SU-DHL-6 (cell line): ENCODE data around the gene SYT13.

ENCODE experiments used
- H2AFZ ChIP-seq: fragments of 200-600 bp; sonication (generic); 2 replicates; pipeline ENCODE4 v1.6.1; 2014; ENCODE audit warnings: low read depth, mild to moderate bottlenecking, moderate library complexity, mixed read lengths, antibody characterized with exemption, low read length; ENCODE audit not compliant: severe bottlenecking
- H3F3A ChIP-seq: fragments of 200-600 bp; shearing (Covaris generic); 2 replicates; pipeline ENCODE4 v1.6.0; 2016; ENCODE audit warnings: antibody characterized with exemption, mild to moderate bottlenecking; ENCODE audit not compliant: insufficient read depth
- H3K27ac ChIP-seq: fragments of 200-600 bp; sonication (generic); 2 replicates; pipeline ENCODE4 v1.5.1; 2016; ENCODE audit warnings: low read depth, mild to moderate bottlenecking, low read length, moderate library complexity, mixed read lengths
- H3K27me3 ChIP-seq: fragments of 200-600 bp; sonication (generic), shearing (Covaris generic); 2 replicates; pipeline ENCODE4 v1.6.0; 2014; ENCODE audit warnings: mild to moderate bottlenecking, low read length
- H3K36me3 ChIP-seq: fragments of 200-600 bp; sonication (generic); 2 replicates; pipeline ENCODE4 v1.6.1; 2014; ENCODE audit warnings: mild to moderate bottlenecking, low read length, mixed read lengths
- H3K4me2 ChIP-seq: fragments of 300-600, 200-600 bp; shearing (Covaris generic), sonication (generic); 2 replicates; pipeline ENCODE4 v1.6.0; 2014; ENCODE audit warnings: low read length, low read depth, mild to moderate bottlenecking; ENCODE audit not compliant: poor library complexity, severe bottlenecking
- H3K4me3 ChIP-seq: fragments of 200-600 bp; sonication (generic); 2 replicates; pipeline ENCODE4 v1.5.1; 2014; ENCODE audit warnings: antibody characterized with exemption, low read length, mild to moderate bottlenecking, mixed read lengths; ENCODE audit not compliant: insufficient read depth, poor library complexity, severe bottlenecking
- H3K79me2 ChIP-seq: fragments of 200-600 bp; sonication (generic); 2 replicates; pipeline ENCODE4 v1.6.1; 2014; ENCODE audit warnings: mild to moderate bottlenecking, low read length, moderate library complexity; ENCODE audit not compliant: insufficient read depth
- H3K9ac ChIP-seq: fragments of 200-600 bp; sonication (generic); 2 replicates; pipeline ENCODE4 v1.7.0; 2014; ENCODE audit warnings: mild to moderate bottlenecking, low read length
- H3K9me2 ChIP-seq: fragments of 200-600 bp; sonication (generic); replicated peaks from 2 replicates; pipeline ENCODE4 v1.6.1; 2014; ENCODE audit warnings: low read length; ENCODE audit not compliant: insufficient read depth
- H3K9me3 ChIP-seq: fragments of 200-600 bp; sonication (generic); 2 replicates; pipeline ENCODE4 v1.6.1; 2014; ENCODE audit warnings: low read length, mixed read lengths; ENCODE audit not compliant: insufficient read depth
- H4K20me1 ChIP-seq: fragments of 200-600 bp; sonication (generic); 2 replicates; pipeline ENCODE4 v1.6.1; 2014; ENCODE audit warnings: low read depth, mild to moderate bottlenecking, antibody characterized with exemption, low read length, moderate library complexity, mixed read lengths
- CTCF ChIP-seq: fragments of 200-600 bp; sonication (generic); IDR thresholded peaks from one replicate; pipeline ENCODE4 v1.5.1; 2017; ENCODE audit warnings: antibody characterized with exemption, mild to moderate bottlenecking, low read length, moderate library complexity; ENCODE audit not compliant: insufficient read depth, poor library complexity, severe bottlenecking
- EZH2phosphoT487 ChIP-seq: fragments of 200-600 bp; sonication (generic), shearing (Covaris generic); conservative IDR thresholded peaks from 2 replicates; pipeline ENCODE4 v1.6.1; 2018; ENCODE audit warnings: mild to moderate bottlenecking, antibody characterized with exemption, low read length, moderate library complexity, mixed read lengths

SYT13 gene

DNA sequence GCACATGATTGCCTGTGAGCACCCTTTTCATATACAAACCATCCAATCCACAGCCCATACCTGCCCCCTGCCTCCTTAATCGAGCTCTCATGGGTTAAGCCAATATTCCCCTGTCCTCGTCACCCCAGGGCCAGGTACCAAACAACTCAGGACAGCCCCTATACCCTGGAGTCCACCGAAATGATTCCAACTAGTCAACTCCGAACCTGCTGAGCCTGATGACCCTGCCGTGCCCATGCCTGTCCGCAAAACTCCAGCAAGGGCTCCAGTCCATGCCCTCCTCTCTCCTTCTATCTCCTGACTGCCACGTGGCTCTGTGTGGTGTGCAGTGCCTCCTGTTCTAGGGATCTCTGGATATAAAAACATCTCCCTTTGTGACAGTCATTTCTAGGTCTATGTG, 35.5 kb upstream of the SYT13 start:
- no peaks in the 10 kb centered on the region; the same call in 1 of the 2 replicates for H3K27me3 ChIP-seq
- no peak overlapping the region for H3K9ac ChIP-seq
- H3K9me3 ChIP-seq: no peaks in the 10 kb centered on the region
- H3K9me2 ChIP-seq: no peaks in the 10 kb centered on the region
- no peak overlapping the region for H3K4me2 ChIP-seq
- no peaks in the 10 kb centered on the region for H3F3A ChIP-seq
- TF ChIP-seq EZH2phosphoT487 (no peak), CTCF (no peak)
- no peak overlapping the region for H3K27ac ChIP-seq
- H3K36me3 ChIP-seq: no peaks in the 10 kb centered on the region
- H2AFZ ChIP-seq: no peak overlapping the region
- H3K4me3 ChIP-seq: no peak overlapping the region
- H3K79me2 ChIP-seq: no peaks in the 10 kb centered on the region
- H4K20me1 ChIP-seq: no peaks in the 10 kb centered on the region

DNA sequence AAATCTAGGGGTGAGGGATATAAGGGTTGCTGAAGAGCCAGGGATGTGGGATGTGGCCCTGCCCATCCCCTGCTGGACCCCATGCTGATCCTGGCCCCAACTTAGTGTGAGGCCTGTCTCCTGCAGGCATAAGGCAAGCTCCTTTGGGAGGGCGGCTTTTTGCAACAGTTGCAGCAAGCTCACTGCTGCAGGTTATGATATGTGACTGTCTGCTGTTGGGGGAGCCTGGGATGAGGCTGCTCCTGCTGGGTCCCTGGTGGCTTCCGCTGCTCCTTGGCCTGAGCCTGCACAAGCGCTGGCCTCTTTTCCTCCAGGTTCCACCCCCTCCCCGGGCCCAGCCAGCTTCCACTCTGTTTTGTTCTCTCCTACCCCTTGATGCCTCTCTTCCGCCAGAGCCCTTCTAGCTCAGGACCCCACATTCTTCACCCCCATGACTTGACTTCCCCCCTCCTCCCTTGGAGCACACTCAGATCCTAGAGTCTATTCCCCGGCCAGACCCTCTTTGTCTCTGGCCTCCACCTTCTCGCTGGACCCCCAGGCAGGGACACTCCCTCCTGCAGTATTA, 35.0 kb upstream of the SYT13 start:
- Histone ChIP-seq H3K27ac (no peak overlapping the region), H3K9me2 (no peaks in the 10 kb centered on the region), H3K79me2 (no peaks in the 10 kb centered on the region), H3K9ac (no peak overlapping the region), H3K4me2 (no peak overlapping the region), H3K4me3 (no peak overlapping the region), H4K20me1 (no peaks in the 10 kb centered on the region), H3F3A (no peaks in the 10 kb centered on the region), H3K9me3 (no peaks in the 10 kb centered on the region), H3K27me3 (no peaks in the 10 kb centered on the region; the same call in 1 of the 2 replicates), H2AFZ (no peak overlapping the region), H3K36me3 (no peaks in the 10 kb centered on the region)
- TF ChIP-seq CTCF: no peak
- TF ChIP-seq EZH2phosphoT487: no peak

DNA sequence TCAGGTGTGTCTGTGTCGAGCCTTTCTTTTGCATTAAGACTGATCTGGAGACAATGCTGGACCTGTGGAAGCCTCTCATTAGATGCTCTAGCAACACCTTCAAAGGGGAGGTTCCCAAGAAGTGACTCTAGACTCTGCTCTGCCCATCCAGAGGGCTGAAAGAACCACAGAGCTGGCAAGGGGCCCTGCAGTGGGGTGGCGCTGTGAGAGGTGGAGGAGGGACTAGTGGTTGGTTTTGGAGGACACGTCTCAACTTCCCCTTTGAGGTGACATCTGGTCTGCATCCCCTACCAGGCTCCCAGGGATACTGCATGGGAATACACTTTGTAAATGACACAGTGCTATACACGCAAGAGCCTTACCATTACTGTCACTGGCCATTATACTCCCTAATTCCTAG, 34.2 kb upstream of the SYT13 start:
- no peaks in the 10 kb centered on the region for H3K27me3 ChIP-seq
- TF ChIP-seq EZH2phosphoT487: no peak
- TF ChIP-seq CTCF: no peak

More for the DNA sequence above, 34.2 kb upstream of the SYT13 start:
- Histone ChIP-seq H3K79me2 (no peaks in the 10 kb centered on the region), H4K20me1 (no peaks in the 10 kb centered on the region), H2AFZ (no peak overlapping the region), H3K9ac (no peak overlapping the region), H3K4me3 (no peak overlapping the region), H3K36me3 (no peaks in the 10 kb centered on the region), H3K27ac (no peak overlapping the region), H3K4me2 (no peak overlapping the region), H3F3A (no peaks in the 10 kb centered on the region), H3K9me2 (no peaks in the 10 kb centered on the region), H3K9me3 (no peaks in the 10 kb centered on the region)
